Measurements from ENCODE around the gene CLIP1.
"Not testable (repeated sequence)": the region's sequence is repeated elsewhere in the genome, so short reads cannot be mapped to it uniquely, and the experiment has no call there.

Gene CLIP1

GRCh38 chr12:122265476-122265875, 157.0 kb downstream of the CLIP1 start:
- no peak for TF ChIP-seq CTCF (conservative IDR thresholded peaks at IDR 0.05; ENCODE audit: low read depth, low read length)
- no peaks in the 10 kb centered on the region; the same call in 1 of the 2 replicates for H3K79me2 ChIP-seq (ENCODE audit: insufficient read depth, low read depth)
- no peak overlapping the region for H3K4me3 ChIP-seq (IDR thresholded peaks at IDR 0.05; ENCODE audit: insufficient read depth, low read depth, low read length)
- H3K4me1 ChIP-seq (ENCODE audit: low read depth, poor library complexity, severe bottlenecking): no peaks in the 10 kb centered on the region
- no peaks in the 10 kb centered on the region for H4K20me1 ChIP-seq (ENCODE audit: insufficient read depth)
- H2AFZ ChIP-seq (ENCODE audit: low read depth): peak overlapping the region; percentile 73
- peak overlapping the region; percentile 85; the same call in 1 of the 2 replicates for H3K9ac ChIP-seq
- H3K36me3 ChIP-seq (ENCODE audit: insufficient read depth): no peaks in the 10 kb centered on the region
- peak overlapping the region; percentile 69 for H3K4me2 ChIP-seq
- H3K27ac ChIP-seq: peak overlapping the region; percentile 85; the same call in 1 of the 2 replicates
- H3K27me3 ChIP-seq (ENCODE audit: insufficient read depth, low read depth): no peaks in the 10 kb centered on the region

GRCh38 chr12:122260735-122261134, 161.7 kb downstream of the CLIP1 start:
- not testable (repeated sequence) for H3K4me2 ChIP-seq; H3K27ac ChIP-seq; H3K27me3 ChIP-seq (ENCODE audit: insufficient read depth, low read depth); H3K79me2 ChIP-seq (ENCODE audit: insufficient read depth, low read depth); H3K36me3 ChIP-seq (ENCODE audit: insufficient read depth); H3K4me3 ChIP-seq (IDR thresholded peaks at IDR 0.05; ENCODE audit: insufficient read depth, low read depth, low read length); H3K9ac ChIP-seq; H4K20me1 ChIP-seq (ENCODE audit: insufficient read depth); H3K4me1 ChIP-seq (ENCODE audit: low read depth, poor library complexity, severe bottlenecking); H2AFZ ChIP-seq (ENCODE audit: low read depth)

GRCh38 chr12:122258939-122259338, 163.5 kb downstream of the CLIP1 start:
- H3K4me2 ChIP-seq; H3K27ac ChIP-seq; H3K79me2 ChIP-seq (ENCODE audit: insufficient read depth, low read depth); H4K20me1 ChIP-seq (ENCODE audit: insufficient read depth); H3K9ac ChIP-seq; H3K36me3 ChIP-seq (ENCODE audit: insufficient read depth); H3K4me1 ChIP-seq (ENCODE audit: low read depth, poor library complexity, severe bottlenecking); H3K4me3 ChIP-seq (IDR thresholded peaks at IDR 0.05; ENCODE audit: insufficient read depth, low read depth, low read length); H2AFZ ChIP-seq (ENCODE audit: low read depth); H3K27me3 ChIP-seq (ENCODE audit: insufficient read depth, low read depth): not testable (repeated sequence)

GRCh38 chr12:122258462-122258861, 164.0 kb downstream of the CLIP1 start:
- H3K9ac ChIP-seq; H3K4me2 ChIP-seq; H4K20me1 ChIP-seq (ENCODE audit: insufficient read depth); H3K27ac ChIP-seq; H3K4me1 ChIP-seq (ENCODE audit: low read depth, poor library complexity, severe bottlenecking); H3K79me2 ChIP-seq (ENCODE audit: insufficient read depth, low read depth); H2AFZ ChIP-seq (ENCODE audit: low read depth); H3K27me3 ChIP-seq (ENCODE audit: insufficient read depth, low read depth); H3K36me3 ChIP-seq (ENCODE audit: insufficient read depth); H3K4me3 ChIP-seq (IDR thresholded peaks at IDR 0.05; ENCODE audit: insufficient read depth, low read depth, low read length): not testable (repeated sequence)

- Histone ChIP-seq H3K79me2 (ENCODE audit: insufficient read depth, low read depth) (no peaks in the 10 kb centered on the region), H3K27me3 (ENCODE audit: insufficient read depth, low read depth) (no peaks in the 10 kb centered on the region), H3K4me2 (no peak overlapping the region), H3K9ac (no peak overlapping the region), H2AFZ (ENCODE audit: low read depth) (no peak overlapping the region), H3K4me1 (ENCODE audit: low read depth, poor library complexity, severe bottlenecking) (no peaks in the 10 kb centered on the region), H4K20me1 (ENCODE audit: insufficient read depth) (no peaks in the 10 kb centered on the region), H3K4me3 (IDR thresholded peaks at IDR 0.05; ENCODE audit: insufficient read depth, low read depth, low read length) (no peak overlapping the region), H3K27ac (no peak overlapping the region), H3K36me3 (ENCODE audit: insufficient read depth) (no peaks in the 10 kb centered on the region)
- TF ChIP-seq CTCF (conservative IDR thresholded peaks at IDR 0.05; ENCODE audit: low read depth, low read length): no peak
Observed at GRCh38 chr12:122250536-122250935, 171.9 kb downstream of the CLIP1 start.

GRCh38 chr12:122250047-122250446, 172.4 kb downstream of the CLIP1 start:
- Histone ChIP-seq H3K9ac (no peak overlapping the region), H4K20me1 (ENCODE audit: insufficient read depth) (no peaks in the 10 kb centered on the region), H3K4me1 (ENCODE audit: low read depth, poor library complexity, severe bottlenecking) (no peaks in the 10 kb centered on the region), H3K4me2 (no peak overlapping the region), H3K36me3 (ENCODE audit: insufficient read depth) (no peaks in the 10 kb centered on the region), H2AFZ (ENCODE audit: low read depth) (no peak overlapping the region), H3K4me3 (IDR thresholded peaks at IDR 0.05; ENCODE audit: insufficient read depth, low read depth, low read length) (no peak overlapping the region), H3K27ac (no peak overlapping the region), H3K79me2 (ENCODE audit: insufficient read depth, low read depth) (no peaks in the 10 kb centered on the region), H3K27me3 (ENCODE audit: insufficient read depth, low read depth) (no peaks in the 10 kb centered on the region)
- TF ChIP-seq CTCF (conservative IDR thresholded peaks at IDR 0.05; ENCODE audit: low read depth, low read length): no peak
